HG03342 (cell line): ENCODE measurements around the gene RASGRF2.
"Not testable (repeated sequence)": the region's sequence is repeated elsewhere in the genome, so short reads cannot be mapped to it uniquely, and the experiment has no call there.

Source experiments
- ATAC-seq: cut with Tn5 transposase; IDR thresholded peaks from one replicate; pipeline ENCODE4 v1.9.1; 2021; ENCODE audit warnings: mild to moderate bottlenecking, moderate library complexity; ENCODE audit not compliant: unreplicated experiment

The RASGRF2 gene

DNA sequence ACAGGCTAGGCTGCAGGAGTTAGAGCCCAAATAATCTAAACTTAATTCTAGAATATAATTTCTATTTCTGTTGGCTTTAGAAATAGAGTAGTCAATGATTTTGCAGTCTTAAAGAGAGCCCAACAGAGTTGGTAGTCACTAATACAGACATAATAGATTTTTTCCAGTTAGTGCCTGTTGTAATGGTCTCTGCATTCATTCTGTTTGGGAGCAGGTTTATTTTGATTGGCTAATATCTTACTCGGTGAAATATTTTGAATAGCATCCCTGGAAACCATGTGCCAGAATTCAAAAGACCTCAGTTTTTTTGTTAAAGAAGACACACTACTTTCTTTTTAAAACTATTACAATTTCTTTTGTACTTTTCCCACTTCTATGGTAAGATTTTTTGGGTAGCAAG lies 107.2 kb downstream of the RASGRF2 start:
- no peak for ATAC-seq

DNA sequence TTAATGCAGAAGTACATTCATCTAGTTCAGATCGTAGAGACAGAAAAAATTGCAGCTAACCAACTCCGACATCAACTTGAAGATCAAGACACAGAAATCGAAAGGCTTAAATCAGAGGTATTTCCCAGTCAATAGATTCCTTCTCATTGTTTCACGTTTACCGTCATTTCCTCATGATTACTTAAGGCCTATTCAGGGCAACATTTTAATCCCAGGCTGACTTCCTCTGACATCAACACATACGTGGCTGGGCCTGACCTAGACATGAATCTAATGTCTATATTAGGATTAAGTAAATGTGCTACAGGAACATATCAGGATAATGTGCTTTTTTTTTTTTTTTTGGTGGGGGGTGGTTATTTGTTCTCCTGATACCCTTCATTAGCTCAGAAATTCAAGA lies 107.9 kb downstream of the RASGRF2 start:
- ATAC-seq = no peak

DNA sequence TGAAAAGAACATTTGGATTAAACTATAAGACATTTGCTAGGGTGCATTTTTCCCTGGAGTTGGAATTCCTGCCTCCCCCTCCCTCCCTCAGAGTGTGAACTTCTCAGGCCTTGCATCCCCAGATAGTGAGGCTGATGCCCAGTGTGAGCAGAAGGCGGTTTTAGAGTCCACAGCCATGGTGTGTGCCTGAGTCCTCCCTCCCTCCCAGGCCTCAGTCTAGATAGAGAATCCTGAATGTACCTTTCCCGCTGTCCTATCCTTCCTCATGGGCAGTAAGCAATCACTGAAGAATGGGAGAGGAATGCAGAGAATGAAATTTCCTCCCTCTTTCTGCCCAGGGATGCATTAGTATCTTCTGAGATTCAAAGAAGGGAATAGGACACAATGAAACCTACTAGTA lies 108.5 kb downstream of the RASGRF2 start:
- no peak for ATAC-seq

DNA sequence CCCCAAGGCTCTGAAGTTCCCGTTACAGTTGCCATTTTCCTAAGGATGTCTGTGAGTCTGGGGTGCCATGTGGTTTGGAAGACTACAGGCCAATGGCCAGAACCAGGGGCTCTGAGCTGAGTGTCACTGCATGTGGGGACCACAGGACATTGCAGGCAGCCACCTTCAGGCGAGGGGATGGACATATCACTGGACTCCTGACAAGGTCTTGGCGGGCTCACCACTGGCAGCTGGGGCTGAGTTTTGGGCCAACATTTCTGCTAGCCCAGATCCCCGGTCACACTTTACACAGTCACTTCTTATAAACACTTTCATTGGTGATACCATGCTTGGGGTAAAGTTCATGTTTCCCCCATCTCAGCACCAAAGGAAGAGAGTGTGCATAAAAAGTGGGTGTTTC lies 109.8 kb downstream of the RASGRF2 start:
- ATAC-seq = no peak

DNA sequence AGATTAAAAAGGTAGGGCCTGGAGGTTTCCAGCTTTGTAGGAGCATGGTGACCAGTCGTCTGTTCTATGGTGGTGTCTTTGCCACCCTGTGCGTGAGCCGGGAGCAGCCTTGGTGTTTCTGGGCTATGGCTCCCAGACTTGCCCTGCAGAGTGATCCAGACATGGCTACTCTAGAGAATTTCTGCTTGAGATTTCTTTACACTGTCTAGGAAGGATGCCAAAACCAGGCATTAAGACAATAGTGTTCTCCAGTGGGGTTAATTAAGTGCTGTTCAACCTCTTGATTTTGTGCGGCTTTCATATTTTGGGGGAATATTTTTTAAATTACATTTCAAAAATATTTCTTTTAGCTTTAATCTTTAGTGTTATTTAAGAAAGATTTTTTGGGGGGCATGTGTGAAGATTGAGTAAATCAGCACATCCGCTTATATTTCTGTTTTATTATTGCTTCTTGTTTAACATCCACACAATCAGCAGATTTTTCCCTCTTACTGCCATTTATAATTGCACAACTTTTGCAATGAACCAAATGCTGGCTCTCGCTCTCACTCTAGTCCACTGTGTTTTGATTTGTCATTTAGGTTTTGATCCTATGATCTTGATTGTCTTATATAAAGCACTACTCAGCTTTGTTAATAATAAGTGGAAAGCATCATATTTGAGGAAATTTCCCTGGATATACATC lies 110.5 kb downstream of the RASGRF2 start:
- no peak for ATAC-seq

DNA sequence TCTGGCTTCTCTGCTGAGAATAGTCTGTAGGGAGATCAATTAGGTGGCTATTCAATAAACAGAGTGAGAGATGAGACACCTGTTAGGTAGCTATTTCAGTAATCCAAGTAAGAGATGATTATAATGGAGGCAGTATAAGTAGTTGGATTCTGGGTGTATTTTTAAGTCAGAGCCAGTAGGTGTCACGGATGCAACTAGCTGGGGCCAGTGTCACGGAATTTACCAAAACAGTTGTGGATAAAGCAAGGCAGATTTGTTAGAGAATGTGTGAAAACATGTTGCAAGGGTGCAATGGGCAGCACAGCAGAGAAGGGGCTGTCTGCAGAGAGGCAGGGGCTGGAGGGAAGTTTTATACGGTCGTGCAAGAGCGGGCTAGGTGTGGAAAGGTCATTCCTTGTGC lies 114.9 kb downstream of the RASGRF2 start:
- ATAC-seq = no peak

DNA sequence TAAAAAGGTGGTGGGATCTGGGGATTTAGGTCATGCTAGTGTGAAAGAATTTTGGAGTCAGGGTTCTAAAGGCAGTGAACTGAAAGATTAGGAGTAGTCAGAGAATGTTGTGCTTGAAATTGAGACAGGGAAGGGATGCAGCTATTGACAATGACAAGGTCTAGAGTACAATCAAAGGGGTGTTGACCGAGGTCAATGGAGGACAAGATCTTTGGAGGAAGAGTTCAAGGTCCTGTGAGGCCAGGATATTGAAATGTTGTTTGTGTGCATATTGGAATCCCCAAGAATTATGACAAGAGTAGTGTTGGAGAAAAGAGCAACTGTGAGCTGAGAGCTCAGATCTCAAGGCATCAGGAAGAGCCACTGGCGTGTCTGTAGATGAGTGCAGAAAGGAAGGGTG lies 116.9 kb downstream of the RASGRF2 start:
- no peak for ATAC-seq

DNA sequence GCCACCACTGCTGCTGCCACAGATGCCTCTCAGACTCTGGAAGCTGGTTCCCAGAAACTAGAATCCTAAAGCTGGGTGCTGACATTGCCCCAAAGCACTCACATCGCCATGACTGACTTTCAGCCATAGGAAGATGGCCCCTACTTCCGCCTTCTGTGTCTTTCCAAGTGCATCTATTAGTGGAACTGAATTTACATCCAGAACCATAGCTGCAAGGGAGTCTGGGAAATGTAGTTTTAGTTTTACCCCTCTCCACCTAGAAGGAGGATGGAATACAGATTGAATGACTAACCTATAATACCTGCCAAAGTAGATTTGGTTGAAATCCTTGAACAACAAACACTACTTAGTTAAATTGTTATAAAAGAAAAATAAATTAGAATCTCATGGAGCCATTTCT lies 118.8 kb downstream of the RASGRF2 start:
- ATAC-seq = no peak

DNA sequence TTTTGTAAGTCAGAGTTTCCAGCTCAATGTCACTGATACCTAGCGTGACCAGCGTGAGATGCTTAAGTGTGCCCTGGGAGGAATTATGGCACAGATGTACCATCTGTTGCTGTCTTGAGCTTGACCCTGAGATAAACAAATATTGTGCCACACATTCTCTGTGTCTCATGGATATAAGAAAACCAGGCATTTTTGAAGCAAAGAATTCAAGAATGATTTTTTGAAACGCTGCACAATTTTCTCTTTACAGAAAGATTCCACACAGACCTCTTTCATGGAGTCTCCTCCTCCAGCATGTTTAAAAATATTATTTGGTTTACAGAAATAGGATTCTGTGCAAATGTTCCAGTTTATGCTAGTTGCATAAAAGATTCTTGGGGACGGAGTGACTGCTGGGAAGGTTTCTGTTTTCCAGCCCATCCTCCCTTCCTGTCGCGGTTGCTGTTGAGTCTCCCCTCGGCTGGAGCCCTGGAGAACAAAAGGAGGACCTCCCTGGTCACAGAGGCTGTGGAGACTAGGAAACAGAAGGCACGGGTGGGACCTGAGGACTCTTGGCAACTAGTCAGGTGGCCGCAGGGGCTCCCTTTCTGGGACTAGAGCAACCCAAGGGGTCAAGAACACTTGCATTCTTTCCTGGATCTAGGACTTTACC lies 120.8 kb downstream of the RASGRF2 start:
- ATAC-seq = no peak

DNA sequence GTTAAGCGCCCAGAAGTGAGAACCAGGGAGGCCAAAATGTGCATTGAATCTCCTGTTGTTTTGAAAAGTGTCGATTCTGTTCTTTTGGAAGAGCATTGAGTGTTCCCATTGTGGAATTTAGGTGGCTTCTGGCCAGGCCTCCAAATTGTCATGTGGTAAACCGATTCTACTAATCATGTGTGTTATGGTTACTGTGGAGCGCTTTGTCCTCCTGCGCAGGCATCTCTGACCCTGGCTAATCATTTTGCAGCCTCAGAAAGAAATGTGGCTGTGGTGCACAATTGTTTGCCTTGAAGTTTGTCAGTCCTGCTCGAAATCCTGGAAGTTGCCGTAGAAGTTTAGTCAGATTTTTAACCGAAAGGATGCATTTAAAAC lies 121.3 kb downstream of the RASGRF2 start:
- ATAC-seq = no peak

DNA sequence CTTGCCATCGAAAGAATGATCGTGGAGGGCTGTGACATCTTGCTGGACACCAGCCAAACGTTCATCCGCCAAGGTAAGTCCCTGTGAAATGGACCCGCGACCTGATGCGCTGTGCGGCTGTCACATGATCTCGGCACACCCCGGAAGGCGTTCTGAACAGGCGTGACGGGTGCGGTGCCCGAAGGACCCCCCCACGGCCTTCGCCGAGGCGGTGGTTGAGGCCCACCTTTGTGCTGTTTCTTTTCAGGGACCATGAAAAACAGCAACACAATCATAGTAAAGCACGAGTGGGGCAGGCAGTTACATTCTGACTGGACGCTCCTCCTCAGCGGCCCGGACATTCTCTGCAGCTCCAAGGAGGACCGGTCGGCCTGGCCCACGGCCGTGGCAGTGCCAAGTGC lies 126.7 kb downstream of the RASGRF2 start:
- ATAC-seq = no peak

DNA sequence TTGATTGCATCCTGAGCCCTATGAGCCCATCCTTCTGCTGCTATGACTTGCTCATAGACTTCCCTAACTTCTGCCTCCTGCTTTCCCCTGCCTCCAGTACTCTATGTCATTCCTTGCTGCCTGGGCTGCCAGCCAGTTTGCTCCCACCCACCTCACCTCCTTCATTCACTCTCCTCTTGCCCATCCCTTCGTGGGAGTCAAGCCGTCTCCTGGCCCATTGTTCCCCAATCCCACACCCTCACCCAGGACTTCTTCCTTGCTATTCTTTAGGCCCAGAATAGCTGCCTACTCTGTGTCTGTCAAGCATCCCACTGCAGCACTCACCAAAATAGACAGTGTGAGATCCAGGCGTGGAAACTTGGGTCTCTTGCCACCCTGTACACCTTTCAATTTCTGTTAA lies 131.0 kb downstream of the RASGRF2 start:
- no peak for ATAC-seq

DNA sequence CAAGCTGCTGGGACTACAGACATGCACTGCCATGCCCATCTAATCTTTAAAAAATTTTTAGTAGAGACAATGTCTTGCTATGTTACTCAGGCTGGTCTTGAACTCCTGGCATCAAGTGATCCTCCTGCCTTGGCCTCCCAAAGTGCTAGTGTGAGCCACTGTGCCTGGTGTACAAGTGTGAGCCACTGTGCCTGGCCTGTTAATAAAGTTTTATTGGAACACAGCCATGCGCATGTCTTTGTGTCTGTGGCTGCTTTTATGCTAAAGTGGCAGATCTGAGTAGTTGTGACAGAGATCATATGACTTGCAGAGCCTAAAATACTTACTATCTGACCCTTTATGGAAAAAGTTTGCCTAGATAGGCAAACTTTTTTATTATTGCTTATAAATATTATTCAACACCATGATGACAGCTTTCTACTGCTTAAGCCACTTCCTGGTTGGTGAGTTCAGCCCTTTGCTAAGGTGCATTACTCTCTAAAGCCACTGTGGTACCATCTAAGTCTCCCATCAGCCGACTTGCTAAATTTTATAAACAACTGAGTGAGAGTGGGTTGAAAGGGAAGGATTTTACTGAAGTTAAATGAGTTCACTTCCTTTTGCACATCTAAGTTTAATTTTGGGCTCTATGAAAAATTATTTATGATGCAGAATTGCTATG lies 133.5 kb downstream of the RASGRF2 start:
- ATAC-seq = no peak

DNA sequence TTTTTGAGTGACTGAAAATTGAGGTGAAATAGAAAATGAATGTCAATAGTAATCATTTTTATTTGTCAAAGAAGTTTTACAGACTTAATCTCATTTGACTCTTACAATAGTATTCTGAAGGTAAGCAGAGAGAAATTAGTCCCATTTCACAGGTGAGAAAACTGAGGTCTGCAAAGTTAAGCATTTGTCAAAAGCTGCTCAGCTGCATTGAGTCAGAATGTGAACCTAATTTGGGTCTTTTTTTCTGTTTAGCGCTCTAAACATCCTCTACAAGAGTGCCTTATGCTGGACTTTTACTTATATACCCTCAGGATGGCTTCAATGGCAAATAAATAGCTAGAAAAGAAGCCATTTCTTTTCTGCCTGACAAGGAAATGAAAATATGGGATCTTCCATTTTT lies 135.7 kb downstream of the RASGRF2 start:
- no peak for ATAC-seq

DNA sequence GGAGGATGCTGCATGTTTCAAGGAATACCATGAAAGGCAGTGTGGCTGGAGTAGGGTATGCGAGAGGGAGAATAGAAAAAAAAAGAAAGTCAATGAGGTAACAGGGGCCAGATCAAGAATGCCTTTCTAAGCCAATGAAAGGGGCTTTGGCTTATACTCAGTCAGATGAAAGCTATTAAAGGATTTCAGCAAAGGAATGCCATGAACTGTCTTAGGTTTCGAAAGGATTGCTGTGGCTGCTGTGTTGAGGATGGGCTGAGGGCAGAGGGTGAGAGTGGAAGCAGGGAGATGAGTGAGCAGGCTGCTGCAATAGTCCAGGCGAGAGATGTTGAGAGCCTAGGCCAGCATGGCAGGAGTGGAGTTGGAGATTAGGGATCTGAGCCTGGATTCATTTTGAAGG lies 137.6 kb downstream of the RASGRF2 start:
- ATAC-seq = no peak

DNA sequence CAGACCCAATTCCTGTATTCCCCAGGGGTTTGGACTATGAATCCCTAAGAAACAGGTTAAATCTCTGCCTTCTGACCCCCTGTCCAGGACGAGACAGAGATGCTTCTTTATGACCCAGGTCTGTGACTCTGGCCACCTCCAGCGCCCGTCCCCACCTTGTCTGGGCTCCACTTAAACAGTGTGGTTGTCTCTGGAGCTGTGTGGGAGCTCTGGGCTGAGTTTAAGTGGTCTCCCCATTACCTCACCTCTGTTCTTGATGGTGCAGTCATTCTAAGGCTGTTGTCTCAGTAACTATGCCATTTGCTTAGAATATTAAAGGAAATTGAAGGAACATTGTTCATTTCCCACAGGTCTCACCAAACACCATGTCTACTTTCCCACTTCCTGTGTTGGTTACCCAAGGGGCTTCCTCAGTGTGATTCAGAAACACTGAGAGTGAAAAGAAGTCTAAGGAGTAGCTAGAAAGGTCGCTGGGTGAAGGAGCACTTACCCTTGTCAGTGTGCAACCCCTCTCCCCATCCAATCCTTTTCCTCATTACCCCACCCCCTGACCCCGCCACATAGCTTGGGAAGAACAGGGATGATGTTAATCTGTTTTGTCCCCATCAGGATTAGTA lies 145.2 kb downstream of the RASGRF2 start:
- no peak for ATAC-seq

DNA sequence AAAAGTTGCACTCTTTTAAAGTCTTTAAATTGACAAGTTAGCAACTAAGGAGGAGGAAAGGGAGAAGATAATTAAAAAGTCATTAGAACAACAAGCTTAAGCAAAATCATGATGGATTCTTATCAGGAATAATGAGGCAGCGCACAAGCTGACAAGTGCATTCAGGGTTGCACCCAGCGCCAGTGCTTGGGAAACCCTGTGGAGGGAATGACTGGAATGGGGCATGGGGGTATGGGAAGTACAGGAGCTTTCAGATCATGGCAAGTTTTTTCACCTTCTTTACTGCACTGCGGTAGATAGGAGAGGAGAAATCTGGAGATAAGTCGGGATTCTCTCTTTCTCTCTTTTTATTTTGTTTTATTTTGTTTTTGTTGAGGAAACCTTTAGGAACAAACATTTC lies 155.1 kb downstream of the RASGRF2 start:
- ATAC-seq = no peak

DNA sequence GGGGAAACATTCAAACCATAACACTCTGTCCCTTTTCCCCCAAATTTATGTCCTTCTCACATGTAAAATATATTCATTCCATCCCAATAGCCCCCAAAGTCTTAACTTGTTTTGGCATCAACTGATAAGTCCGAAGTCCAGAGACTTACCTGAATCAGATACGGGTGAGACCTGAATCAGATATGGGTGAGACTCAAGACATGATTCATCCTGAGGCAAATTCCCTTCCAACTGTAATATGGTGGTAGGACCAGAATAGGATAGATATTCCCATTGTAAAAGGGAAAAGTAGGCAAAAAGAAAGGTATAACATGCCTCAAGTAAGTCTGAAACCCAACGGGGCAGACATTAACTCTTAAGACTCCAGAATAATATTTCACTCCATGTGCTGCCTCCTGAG lies 157.4 kb downstream of the RASGRF2 start:
- ATAC-seq = no peak

DNA sequence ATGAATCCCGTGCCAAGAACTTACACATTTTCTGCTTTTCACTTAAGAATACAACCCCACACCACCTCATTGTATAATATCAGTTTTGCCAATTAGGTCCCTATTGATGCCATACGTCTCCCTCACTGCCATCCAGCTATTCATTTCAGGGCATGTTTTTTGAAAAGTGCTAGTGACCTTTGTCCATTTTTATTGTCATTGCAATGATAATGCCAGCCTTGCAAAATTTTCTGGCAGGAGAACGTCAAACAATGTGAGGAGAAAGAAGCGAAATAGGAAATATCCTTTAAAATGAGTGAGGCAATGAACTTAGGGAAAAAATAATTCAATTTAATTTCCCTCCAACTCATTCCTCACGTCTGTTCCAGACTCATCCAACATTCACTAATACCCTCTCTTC lies 161.1 kb downstream of the RASGRF2 start:
- no peak for ATAC-seq

DNA sequence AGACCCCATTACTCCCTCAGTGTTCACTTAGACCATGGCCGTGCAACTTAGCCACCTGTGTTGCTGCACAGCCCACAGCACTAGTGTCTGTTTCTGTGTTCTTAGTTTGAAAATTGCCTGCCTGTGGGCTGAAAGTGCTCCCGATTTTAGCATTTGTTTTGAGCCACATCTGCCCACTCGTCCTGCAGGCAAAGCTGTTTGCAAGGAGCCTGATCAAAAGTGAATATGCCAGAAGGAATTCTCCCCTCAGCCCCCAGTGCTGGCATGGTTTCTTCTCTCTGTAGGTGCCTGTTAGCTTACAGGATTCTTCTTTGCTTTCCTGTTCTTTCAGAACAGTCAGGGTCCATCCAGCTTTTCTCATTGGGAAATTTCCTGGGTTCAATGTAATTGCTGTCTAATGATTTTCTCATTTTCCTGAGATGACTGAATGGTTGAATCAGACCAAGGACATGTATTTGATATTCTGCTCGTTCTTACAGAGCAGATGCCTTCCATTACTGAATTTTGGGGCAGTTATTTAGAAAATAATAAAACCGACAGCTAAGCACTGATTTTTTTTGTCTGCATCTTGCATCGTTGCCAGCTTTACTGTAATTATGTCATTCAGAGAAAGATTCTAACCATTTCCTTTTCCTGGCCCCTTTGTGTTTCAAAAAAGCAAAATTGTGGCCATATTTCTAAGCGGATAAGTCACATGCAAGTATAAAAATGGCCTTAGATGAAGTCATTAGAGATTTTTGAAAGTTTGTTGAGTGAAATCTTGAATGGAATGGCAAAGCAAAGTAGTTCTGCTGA lies 161.9 kb downstream of the RASGRF2 start:
- ATAC-seq = no peak

DNA sequence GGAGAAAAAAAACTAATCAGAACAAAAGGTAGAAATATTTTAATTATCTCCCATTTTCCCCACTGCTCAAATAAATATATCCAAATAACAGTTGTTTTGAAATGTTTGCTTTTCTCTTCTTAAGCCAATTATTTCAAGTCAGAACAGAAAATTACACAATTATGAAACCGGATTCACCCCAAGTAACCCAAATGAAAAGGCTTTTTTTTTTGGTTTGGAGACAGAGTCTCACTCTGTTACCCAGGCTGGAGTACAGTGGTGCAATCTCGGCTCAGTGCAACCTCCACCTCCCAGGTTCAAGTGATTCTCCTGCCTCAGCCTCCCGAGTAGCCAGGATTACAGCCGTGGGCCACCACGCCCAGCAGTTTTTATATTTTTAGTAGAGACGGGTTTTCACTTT lies 164.5 kb downstream of the RASGRF2 start:
- not testable (repeated sequence) for ATAC-seq
